Activated naive CD4-positive, alpha-beta T cell treated with Interleukin-2 at 50 U/mL for 16 hours (primary cell): ENCODE results near the gene OGN.
"Not testable (repeated sequence)": the region's sequence is repeated elsewhere in the genome, so short reads cannot be mapped to it uniquely, and the experiment has no call there.

Experiments used
- DNase-seq: peaks from one replicate; pipeline ENCODE4 v3.0.0-alpha.2; 2020

Gene OGN, protein sequence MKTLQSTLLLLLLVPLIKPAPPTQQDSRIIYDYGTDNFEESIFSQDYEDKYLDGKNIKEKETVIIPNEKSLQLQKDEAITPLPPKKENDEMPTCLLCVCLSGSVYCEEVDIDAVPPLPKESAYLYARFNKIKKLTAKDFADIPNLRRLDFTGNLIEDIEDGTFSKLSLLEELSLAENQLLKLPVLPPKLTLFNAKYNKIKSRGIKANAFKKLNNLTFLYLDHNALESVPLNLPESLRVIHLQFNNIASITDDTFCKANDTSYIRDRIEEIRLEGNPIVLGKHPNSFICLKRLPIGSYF

DNA sequence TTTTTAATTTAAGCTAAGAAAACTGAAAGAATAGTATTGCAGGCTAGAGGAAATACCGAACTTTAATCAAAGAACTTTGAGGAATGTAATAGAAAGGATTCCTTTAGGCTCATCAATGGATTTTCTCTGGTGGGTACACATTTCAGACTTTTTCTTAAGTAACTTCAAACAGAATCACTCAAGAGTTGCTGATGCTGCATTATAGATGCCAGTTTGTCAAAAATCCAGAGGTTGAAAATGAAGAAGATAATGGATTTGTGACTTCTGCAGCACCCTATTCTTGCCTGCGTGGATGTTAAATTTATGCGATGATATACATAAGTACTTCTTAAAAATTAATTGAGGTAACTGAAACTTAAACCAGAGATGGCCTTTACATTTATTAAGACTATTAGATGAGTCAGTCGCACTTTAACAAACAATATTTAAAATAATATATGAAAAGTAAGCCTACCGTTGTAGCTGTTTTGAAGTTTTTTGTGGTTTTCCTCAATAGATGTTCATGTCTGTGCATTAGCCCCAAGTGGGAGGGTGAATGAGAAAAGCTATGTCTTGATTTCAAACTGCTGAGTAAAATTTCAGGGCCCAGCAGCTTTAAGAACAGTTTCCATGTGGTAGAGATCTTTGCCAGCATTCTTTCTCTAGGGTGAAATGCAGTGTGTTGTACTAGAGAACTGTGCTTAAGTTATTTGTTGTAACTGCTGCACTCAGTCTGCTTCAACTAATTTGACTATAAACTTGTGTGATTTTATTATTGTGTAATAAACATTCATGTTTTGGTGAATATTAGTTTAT is at the start of gene OGN:
Gene OGN (minus strand): TSS at position 537 of the 795 bp plus-strand sequence. CDS start 1,171 bp downstream, outside the sequence.
- DNase-seq, result no peak

DNA sequence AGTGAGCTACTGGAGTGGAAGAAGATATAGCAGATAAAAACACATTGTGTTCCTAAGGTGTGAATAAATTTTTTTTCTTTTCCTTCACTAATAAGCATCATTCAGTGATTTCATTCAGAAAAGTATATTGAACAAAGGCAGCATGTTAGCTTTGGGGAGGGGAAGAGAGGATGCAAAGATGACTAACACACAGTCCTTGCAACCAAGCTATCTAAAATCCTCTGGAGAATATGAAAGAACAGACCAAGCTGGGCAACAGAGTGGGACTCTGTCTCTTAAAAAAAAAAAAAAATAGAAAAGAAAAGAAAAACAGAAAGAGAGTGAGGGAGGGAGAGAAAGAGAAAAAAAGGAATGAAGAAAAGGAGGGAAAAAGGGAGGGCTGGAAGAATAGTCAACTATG is 42.2 kb upstream of the OGN start:
- DNase-seq, result no peak

DNA sequence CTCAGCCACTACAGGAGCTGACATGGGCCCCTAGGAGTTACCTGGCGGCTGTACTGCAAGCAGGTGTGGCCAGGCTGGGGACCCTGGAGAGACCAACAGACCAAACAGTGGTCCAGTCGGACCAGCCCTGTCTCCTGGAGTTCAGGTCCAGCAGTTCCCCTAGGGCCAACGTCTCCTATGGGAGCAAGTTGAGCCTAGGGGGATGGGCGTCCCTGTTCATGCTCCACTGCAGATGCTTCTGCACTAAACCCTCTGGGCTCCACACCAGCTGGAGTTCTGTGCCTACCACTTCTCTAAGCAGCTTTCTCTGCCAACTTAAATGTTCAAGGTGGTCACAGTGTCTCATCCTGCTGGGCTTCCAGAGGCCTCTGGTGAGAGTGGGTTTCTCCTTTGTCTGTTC is 40.5 kb upstream of the OGN start:
- no peak for DNase-seq

DNA sequence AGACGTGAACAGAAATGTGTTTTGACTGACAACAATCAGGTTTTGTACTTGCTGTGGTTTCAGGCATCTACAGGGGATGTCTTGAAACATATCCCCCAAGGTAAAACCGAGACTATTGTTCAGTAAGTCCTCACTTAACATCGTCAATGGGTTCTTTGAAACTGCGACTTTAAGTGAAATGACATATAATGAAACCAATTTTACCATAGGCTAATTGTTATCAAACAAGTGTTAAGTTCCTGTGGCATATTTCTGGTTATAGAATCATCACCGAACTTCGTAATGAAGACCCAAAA is 36.3 kb upstream of the OGN start:
- no peak for DNase-seq

DNA sequence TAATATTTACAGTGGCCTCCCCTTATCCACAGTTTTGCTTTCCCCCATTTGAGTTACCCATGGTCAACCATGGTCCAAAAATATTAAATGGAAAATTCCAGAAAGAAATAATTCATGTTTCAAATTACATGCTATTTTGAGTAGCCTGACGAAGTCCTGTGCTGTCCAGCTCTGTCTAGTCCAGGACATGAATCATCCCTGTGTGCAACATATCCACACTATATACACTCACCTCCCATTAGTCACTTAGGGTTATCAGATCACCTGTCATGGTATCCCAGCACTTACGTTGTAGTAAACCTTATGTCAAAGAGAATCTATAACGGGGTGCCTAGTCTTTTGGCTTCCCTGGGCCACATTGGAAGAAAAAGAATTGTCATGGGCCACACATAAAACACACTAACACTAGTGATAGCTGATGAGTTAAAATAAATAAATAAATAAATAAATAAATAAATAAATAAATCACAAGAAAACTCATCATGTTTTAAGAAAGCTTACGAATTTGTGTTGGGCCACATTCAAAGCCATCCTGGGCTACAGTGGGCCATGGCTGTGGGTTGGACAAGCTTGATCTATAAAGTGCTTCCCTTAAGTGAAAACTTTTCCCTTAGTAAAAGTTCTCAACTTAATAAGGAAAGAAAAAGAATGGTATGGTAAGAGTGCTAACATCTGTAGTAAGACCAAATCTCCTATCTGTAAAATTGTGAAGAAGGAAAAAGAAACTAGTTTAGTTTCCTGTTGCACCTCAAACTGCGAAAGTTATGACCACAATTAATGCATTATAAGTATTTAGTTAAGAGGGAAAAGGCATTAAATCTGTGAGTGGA is 35.8 kb upstream of the OGN start:
- no peak for DNase-seq

DNA sequence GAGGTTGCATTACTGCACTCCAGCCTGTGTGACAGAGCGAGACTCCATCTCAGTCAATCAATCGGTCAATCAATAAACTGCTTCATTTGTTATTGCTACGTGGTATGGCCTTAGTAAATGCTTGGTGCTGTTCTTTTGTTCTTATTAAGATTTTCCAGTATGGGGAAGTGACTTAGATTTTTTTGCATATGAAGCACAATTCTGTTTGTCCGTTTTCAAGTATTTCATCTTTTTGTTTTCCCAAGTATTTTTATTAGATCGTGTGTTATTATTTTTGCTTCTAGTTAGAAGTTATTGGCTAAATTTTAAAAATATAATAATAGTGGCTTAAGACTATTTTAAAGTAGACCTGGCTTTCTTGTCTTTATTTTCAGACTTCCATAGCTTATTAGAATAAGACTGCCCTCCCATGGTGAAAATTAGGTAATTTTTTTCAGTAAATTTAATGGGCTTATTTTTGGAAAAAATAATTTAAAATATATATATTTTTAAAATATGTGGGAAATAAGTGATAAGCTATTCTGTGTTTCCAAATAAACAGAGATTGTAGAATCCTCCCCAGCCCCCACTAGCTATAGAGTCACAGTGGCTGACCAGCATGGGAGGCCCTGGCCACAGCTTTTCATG is 34.6 kb upstream of the OGN start:
- no peak for DNase-seq

DNA sequence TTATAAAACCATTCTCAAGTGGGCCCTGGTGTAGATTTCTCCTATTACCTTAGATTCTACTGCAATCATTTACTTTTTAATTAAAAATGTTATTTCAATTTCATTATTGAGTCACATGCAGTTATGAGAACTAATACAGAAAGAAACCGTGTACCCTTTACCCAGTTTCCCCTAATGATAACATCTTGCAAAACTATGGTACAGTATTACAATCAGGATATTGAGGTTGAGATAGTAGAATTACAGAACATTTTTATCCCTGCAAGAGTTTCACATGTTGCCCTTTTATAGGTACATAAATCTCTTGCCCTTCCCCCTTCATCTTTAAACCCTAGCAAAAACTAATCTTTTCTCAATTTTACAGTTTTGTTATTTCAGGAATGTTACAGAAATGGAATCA is 30.9 kb upstream of the OGN start:
- no peak for DNase-seq

DNA sequence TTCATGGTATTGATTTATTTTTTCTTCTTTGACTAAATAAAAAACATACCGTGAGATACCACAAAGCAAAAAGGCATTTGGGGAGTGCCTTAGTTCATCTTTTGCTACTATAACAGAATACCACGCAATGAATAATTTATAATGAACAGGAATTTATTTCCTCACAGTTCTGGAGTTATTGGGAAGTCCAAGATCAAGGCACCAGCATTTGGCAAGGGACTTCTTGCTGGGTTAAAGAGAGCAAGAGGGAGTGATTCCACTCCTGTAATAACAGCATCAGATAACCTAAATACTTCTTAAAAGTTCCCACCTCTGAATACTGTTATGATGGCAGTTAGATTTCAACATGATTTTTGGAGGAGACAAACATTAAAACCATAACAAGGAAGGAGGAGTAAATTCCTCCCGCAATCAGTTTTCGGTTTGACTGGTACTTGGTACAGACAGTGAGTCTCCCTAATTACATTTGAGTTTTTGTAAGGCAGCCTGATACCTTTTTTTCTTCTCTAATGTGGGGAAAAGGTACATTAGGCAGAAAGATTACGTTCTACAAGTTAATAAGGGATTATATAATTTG is 28.7 kb upstream of the OGN start:
- no peak for DNase-seq

DNA sequence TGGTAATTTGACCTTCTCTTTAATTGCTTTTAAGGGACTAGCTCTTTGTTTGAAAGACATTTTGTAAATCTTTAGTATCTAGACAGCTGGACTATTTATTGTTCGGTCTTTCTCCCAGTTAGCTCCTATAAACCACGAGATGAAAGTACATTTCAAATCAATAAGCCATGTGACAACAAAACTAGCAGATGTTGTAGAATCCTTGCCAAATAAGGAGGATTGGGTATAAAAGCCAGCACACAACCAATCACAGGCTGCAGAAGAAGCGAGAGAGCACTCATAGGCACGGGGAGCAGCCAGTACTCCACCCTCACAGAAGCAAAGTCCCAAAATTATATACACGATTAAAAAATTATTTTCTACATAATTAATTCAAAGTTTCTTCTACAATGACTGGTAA is 28.0 kb upstream of the OGN start:
- DNase-seq, result no peak

DNA sequence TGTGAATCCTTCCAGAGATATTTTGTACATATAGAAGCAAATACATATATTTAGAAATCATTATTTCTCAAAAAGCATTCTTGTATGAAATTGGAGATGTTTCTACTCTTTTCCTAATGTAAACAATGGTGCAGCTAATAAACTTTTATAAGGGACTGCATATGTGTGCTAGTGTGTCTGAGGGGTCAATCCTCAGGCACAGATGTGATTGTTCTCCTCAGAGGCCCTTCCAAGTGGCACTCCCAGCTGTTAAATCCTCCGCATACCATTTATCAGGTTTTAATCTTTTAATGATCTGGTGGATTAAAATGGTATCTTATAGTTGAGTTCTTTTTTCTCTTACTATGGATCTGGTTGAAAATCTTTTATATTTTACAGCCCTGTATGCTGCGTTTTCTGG is 25.5 kb upstream of the OGN start:
- no peak for DNase-seq

DNA sequence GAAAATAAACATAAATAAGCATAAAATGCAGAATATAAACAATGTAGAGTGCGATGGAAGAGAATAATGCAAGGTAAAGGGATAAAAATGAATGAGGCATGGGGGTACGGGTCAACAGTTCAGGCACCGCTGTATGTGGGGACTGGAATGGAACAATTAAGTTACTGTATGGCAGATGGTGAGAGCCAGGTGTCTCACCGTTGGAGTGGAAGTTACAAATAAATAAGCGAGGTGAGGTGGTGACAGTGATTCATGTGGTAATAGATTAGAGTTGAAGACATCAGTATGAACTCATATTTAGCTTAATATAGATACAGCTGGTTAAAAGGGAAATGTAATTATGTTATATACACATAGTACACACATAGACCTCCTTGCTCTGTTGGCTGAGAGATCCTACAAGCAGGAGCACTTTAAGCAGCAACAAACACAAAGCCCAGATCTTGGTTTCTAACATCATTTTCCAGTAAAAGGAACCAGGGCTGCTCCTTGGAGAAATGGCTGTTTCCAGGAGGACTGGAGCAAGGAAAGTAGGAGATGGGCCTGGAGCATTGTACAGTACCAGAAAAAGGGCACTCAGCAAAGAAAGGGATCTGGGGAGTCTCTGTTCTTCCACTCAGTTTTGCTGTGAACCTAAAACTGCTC is 22.2 kb upstream of the OGN start:
- no peak for DNase-seq

DNA sequence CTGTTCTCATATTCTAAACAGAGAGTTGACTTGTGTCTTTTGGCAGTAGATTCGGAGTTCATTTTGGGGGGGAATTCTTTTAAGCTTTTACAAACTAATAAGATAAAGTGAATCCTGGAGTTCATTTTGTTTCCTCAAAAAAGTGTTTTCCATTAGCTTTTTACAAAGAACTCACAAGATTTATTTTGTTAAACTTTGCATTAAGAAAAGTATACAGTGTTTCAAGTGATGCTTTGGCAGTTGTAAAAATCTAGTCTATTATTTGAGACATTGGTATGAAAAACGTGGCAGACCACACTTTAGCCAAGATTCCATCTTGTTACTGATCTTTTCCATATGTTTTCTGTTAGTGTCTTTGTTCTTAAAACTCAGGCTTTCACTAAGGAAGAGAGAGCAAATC is 21.1 kb upstream of the OGN start:
- DNase-seq, result no peak

DNA sequence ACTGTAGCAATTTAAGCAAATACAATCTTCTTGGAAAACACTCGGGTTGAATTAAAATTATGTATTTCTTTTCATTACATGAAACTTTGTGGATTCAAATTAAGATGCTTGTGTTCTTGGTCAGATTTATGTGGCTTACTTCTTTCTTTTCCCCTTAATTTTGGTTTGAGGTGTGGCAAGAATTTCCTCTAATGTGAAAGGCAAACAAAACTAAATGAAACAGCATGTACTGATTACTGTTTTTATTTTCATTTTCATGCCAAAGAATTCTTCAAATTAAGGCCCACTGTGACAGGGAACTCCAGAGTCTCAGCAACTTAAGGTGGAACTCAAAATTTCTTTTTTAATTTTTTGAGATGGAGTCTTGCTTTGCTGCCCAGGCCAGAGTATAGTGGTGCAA is 20.0 kb upstream of the OGN start, which contains the start of gene OMD:
Gene OMD (minus strand): TSS at position 132 of the 400 bp plus-strand sequence. CDS start 6,913 bp downstream, outside the sequence.
- DNase-seq, result no peak

DNA sequence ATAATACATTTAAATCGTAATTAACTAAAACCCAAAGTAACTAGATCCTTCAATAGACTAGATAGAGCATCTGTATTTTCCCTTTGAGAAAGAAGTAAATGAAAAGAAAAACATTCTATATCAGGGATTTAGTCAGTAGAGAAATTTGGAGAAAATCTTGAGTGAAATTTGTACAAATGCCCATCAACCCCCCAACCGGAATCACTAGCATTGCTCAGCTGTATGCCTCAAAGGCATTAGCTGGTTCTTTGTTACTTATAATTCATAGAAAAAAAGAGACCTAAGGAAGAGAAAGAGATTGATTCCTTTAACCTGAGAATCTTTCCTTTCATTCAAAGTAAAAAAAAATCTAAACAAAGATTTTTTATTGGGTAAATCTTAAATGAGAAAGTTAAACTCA is 19.2 kb upstream of the OGN start:
- no peak for DNase-seq

DNA sequence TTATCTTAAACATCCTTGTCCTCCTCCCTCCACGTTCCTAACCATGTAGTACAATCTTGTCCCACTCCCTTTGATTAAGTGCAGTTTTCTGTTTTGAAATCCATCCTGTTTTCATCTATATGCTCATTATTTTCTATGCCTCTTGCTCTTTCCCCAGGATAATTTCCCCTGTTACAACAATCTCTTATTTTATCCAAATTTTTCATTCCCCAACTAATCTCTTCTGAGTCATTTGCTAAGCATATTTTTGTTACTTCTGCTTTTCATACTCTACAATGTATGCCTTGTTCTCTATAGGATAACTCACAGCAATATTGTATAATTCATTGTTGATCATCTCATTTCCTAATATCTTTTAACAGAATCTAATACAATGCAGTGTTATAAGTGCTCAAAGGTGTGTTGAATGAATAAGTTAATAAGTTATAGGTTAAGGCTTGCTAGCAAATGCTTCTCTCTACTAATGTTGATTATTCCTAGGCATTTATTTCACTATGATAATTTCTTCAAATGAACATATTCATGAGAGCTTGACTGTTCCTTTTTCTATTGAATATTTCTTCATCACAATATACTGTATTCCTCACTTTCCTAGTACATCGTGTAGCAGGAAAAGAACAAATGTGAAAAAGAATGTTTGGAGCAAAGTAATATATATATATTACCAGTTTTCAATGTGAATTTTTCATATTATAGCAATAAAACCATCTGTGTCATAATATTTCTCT is 18.4 kb upstream of the OGN start:
- DNase-seq, result no peak

DNA sequence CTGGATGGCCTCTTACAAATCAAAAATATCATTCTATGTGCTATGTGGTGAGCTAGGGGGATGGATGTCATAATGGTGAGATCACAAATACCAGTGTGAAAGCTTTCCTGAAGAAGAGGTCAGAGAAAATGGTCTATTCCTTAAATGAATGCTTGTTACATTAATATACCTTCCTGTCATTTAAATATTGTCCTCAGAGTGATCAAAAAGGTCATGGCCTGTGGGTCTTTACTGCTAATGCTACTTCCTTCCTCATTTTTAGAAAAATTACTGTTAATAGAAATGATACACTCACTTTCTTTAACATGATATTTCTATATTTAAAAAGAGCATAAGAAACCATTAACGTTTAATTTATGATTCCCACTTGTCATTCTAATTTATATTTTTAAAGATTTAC is 10.2 kb upstream of the OGN start:
- DNase-seq, result no peak

DNA sequence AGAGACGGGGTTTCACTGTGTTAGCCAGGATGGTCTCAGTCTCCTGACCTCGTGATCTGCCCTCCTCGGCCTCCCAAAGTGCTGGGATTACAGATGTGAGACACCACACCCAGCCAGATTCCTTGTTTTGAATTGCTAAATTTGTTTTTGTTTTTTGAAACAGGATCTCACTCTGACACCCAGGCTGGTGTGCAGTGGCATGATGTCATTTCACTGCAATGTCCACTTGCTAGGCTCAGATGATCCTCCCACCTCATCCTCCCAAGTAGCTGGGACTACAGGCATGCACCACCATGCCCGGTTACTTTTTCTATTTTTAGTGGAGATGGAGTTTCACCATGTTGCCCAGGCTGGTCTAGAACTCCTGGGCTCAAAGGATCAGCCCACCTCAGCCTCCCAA is 6.8 kb upstream of the OGN start:
- DNase-seq, result not testable (repeated sequence)

DNA sequence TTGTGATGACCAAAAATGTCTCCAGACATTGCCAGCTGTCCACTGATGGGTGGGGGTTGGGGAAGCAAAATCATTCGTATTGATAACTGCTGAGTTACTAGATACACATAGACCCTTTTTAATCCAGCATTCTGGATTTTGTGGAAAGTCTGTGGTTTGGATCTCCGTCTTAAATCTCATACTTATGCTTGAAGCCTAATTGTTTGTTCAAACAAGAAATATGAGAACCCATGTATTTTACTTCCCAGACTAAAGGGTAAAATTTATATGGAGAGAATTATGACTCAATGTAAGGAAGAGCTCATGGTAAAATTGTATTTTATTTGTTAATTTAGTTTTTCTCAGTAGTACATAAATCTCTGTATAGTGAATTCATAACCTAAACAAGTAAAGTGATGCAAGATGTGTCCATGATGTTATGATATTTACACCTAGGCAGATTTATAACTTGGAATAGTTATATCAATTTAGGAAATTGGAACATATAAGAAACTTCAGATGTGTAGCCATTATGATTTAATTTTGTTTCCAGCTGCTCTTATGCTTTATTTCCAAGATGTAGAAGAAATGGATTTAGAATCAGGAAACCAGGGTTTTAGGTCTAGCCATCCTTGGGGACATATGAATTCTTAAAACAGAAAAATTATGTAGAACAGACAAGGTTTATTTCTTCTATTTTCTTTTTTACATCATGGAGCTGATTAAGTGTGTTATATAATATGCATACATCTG is 4.5 kb upstream of the OGN start:
- no peak for DNase-seq

DNA sequence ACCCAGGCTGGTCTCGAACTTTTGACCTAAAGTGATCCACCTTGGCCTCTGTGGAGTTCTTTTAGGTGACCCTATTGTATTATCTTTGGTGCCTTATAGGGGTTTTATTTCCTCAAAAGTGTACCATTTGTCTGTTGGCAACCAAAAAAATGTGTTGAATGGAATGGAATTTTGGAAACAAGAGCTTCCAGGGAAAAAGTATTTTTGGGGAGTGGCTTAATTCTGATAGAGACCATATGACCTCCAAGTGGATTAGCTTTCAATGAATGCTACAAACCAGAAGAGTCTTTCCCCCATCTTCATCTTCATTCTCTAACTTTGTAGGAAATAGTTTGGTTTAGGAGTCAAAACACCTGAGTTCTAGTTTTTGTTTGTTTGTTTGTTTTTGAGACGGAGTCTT is 3.4 kb upstream of the OGN start:
- no peak for DNase-seq

DNA sequence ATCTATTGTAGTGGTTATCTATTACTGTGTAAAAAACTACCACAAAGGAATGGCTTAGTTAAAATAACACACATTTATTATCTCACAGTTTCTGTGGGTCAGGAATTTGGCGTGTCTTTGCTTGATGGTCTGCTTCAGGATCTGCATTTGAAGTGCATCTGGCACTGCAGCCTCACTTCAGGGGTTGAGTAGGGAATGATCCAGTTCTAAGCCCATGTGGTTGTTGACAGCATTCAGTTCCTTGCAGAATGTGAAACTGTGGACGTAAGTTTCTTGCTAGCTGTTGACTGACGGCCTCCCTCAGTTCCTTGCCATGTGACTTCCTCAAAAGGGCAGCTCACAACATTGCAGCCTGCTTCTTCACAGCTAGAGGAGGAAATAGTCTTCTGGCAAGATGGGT is 2.1 kb upstream of the OGN start:
- DNase-seq, result no peak

DNA sequence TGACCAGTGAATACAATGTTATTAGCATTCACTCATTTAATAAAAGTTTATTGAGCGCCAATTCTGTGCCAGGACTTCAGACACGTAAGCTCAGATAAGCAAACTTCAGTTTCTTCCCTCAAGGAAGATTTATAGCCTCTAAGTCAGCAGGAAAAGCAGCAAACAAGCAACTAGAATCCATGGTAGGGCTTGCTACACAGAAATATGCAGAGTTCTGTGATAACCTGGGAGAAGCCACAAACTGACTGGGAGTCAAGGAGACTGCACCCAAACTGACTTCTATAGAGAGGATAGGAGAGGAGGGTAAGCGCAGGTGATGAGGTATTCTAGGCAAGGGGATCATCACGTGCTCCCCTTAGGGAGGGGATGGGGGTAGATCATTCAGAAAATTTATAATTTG is 1.4 kb upstream of the OGN start:
- DNase-seq, result no peak
